GM08714 (cell line): Measurements from ENCODE around the gene ZNF343.
A peak's percentile ranks its signal among the peaks of the same experiment; 100 is the strongest.
"Not testable (repeated sequence)": the region's sequence is repeated elsewhere in the genome, so short reads cannot be mapped to it uniquely, and the experiment has no call there.

ENCODE experiments used
- H3K4me3 ChIP-seq: fragments of 200-500 bp; sonication (Bioruptor generic); 2 replicates; pipeline ENCODE4 v1.5.1; 2014; ENCODE audit warnings: mild to moderate bottlenecking, low read length, inconsistent platforms
- ZNF274 ChIP-seq: IDR thresholded peaks from 2 replicates; pipeline ENCODE4 v1.6.1; 2012; ENCODE audit warnings: mild to moderate bottlenecking, low read depth, low read length

Gene ZNF343

DNA sequence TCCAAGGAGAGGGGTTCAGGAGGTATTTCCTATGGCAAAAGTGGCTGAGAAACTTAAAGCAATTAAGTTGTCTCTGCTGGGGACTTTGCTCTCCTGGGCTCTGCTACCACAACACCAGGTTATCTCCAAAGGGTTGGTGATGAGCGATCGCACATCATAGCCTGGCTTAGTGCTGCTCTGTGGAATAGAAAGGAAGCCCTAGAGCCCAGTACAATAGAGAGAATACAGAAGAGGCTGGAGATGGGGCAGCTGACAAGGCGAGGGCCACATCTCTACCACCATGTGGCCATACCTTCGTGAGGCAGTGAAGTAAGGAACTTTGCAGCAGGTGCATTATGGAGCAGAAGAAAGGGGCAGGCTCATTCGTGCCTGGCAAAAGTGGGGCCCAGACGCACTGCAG is 19.0 kb upstream of the ZNF343 start:
- TF ChIP-seq ZNF274 = no peak
- H3K4me3 ChIP-seq = no peak overlapping the region

GRCh38 chr20:2526218-2526583 is 17.5 kb upstream of the ZNF343 start:
- H3K4me3 ChIP-seq = not testable (repeated sequence)

GRCh38 chr20:2524709-2525506 is 16.2 kb upstream of the ZNF343 start:
- peak overlapping the region; percentile 81 for H3K4me3 ChIP-seq
- no peak for TF ChIP-seq ZNF274

DNA sequence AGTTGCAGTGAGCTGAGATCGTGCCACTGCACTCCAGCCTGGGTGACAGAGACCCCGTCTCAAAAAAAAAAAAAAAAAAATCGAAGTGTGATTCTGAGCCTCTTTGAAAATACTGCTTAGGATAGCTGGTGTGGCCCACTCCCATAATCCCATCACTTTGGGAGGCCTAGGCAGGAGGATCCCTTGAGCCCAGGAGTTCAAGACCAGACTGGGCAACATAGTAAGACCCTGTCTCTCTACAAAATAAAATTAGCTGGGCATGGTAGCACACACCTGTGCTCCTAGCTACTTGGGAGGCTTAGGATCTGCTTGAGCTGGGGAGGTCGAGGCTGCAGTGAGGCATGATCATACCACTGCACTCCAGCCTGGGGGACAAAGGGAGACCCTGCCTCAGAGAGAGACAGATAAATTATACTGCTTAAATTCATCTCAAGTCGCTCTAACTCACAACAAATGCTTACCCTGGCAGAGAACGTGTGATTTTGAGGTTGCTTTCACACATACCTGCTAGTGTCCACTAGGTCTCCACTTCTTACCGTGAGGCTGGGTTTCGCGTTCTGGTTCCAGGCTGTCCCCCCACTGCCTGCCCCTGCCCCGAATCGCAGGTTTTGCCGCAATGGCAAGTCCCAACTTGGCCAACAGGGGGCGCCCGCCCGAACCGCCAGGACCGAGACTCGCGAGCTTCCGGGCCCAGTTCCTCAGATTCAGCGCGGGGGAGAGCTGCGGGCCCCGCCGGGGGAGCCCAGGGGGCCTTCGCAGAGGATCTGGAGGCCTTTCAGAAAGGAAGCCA is 15.4 kb upstream of the ZNF343 start:
- TF ChIP-seq ZNF274 = no peak
- peak overlapping the region; percentile 81 for H3K4me3 ChIP-seq

- not testable (repeated sequence) for H3K4me3 ChIP-seq
These were observed 14.2 kb upstream of the ZNF343 start for GRCh38 chr20:2522826-2523429.

GRCh38 chr20:2521369-2522305 is 12.9 kb upstream of the ZNF343 start:
- no peak for TF ChIP-seq ZNF274
- H3K4me3 ChIP-seq = no peak overlapping the region

- no peak overlapping the region for H3K4me3 ChIP-seq
- TF ChIP-seq ZNF274 = no peak
These were observed 11.9 kb upstream of the ZNF343 start for GRCh38 chr20:2520617-2521016.

DNA sequence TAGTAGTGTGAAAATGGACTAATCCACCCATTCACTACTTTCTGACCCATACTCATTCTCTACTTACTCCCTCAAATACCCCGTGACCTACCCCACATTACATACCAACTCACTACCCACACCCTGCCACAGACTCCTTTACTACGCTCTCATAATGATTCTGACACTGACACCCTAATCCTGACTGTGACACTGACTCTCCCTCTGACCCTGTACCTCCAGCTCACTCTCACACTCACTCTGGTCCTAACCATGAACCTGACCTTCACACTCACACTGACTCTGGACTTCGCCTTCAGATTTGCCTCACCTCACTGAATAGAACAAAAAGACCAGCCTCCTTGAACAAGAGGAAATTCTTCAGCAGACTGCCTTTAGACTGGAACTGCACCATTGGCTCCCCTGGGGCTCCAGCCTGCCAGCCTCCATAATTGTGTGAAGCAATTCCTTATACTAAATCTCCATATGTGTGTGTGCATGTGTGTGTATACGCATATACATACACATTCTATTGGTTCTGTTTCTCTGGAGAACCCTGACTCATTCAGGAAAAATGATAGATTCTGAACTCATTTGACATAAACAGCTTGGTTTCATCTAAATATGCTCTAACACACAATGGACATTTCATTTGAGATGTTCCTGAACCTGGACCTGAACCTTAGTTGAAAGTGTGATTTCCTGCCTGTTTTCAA is 10.5 kb upstream of the ZNF343 start:
- no peak overlapping the region for H3K4me3 ChIP-seq
- TF ChIP-seq ZNF274 = no peak

DNA sequence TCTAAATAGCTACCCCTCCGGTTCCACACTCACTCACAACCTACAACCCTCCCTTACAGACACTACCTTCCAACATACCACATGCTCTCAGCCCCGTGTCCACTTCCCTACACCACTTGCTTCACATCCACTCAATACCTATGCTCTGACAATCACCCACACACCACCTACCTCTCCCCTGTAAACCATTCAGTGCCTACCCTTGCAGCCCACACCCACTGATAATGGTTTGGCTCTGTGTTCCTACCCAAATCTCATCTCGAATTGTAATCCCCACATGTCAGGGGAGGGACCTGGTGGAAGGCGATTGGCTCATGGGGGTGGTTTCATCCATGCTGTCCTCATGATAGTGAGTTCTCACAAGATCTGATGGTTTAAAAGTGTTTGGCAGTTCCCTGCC is 9.8 kb upstream of the ZNF343 start:
- H3K4me3 ChIP-seq = no peak overlapping the region
- no peak for TF ChIP-seq ZNF274

DNA sequence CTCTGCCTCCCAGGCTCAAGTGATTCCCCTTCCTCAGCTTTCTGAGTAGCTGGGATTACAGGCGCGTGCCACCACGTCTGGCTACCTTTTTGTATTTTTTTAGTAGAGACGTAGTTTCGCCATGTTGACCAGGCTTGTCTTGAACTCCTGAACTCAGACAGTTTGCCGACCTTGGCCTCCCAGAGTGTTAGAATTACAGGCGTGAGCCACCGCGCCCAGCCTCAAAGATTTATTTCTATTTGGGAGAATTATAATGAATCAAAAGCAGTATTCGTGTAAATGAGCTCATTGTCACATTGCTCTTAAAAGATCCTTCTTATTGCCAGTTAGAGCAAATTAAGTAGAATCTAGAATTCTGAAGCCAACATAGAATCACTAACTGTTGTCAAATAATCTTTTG is 9.4 kb upstream of the ZNF343 start:
- TF ChIP-seq ZNF274 = no peak
- H3K4me3 ChIP-seq = no peak overlapping the region

DNA sequence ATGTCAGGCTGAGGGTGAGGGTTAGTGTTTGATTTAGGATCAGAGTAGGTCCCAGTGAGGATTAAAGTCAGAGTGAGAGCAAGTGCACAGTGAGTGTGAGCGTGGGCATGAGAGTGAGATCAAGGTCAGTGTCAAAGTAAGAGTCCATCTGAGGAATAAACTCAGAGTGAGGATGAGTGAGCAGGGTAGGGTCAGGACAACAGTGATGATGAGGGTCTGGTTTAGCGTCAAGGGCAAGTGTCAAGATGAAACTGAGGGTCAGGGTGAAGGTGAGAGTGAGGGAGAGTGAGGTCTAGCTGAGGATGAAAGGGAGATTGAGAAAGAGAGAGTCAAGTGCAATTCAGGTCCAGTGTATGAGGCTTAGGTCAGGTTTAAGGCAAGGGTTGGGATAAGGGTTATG is 7.7 kb upstream of the ZNF343 start:
- TF ChIP-seq ZNF274 = no peak
- no peak overlapping the region for H3K4me3 ChIP-seq

- TF ChIP-seq ZNF274 = no peak
- H3K4me3 ChIP-seq = no peak overlapping the region
These were observed 6.5 kb upstream of the ZNF343 start for GRCh38 chr20:2515203-2515602.

- TF ChIP-seq ZNF274 = no peak
- H3K4me3 ChIP-seq = no peak overlapping the region
These were observed 1.1 kb upstream of the ZNF343 start for GRCh38 chr20:2509794-2510193.

- H3K4me3 ChIP-seq = peak overlapping the region; percentile 72; the same call in 1 of the 2 replicates
- no peak for TF ChIP-seq ZNF274
These were observed 710 bp upstream of the ZNF343 start for GRCh38 chr20:2509468-2509781.
